HG03064 (cell line): ENCODE measurements around the gene PNMA8A.
"Not testable (repeated sequence)": the region's sequence is repeated elsewhere in the genome, so short reads cannot be mapped to it uniquely, and the experiment has no call there.

Experiments
- ATAC-seq: cut with Tn5 transposase; IDR thresholded peaks from one replicate; pipeline ENCODE4 v1.9.1; 2021; ENCODE audit warnings: low read depth; ENCODE audit not compliant: unreplicated experiment

The PNMA8A gene

GRCh38 chr19:46470376-46470775 lies 987 bp downstream of the PNMA8A start:
- ATAC-seq, result no peak

- ATAC-seq, result no peak
Measured at GRCh38 chr19:46469541-46470185, 1.7 kb downstream of the PNMA8A start.

- ATAC-seq, result no peak
Measured at GRCh38 chr19:46466536-46467196, 4.7 kb downstream of the PNMA8A start.

GRCh38 chr19:46463516-46463915 lies 7.8 kb downstream of the PNMA8A start:
- ATAC-seq, result no peak

GRCh38 chr19:46461537-46461936 lies 9.8 kb downstream of the PNMA8A start:
- ATAC-seq, result no peak

GRCh38 chr19:46460981-46461380 lies 10.4 kb downstream of the PNMA8A start:
- ATAC-seq, result no peak

GRCh38 chr19:46460055-46460454 lies 11.3 kb downstream of the PNMA8A start:
- no peak for ATAC-seq

- no peak for ATAC-seq
Measured at GRCh38 chr19:46456930-46457329, 14.4 kb downstream of the PNMA8A start.

GRCh38 chr19:46454244-46454643 lies 17.1 kb downstream of the PNMA8A start:
- no peak for ATAC-seq

GRCh38 chr19:46453661-46454060 lies 17.7 kb downstream of the PNMA8A start:
- no peak for ATAC-seq

- ATAC-seq, result no peak
Measured at GRCh38 chr19:46452186-46452585, 19.2 kb downstream of the PNMA8A start.

- no peak for ATAC-seq
Measured at GRCh38 chr19:46451352-46451751, 20.0 kb downstream of the PNMA8A start.

GRCh38 chr19:46450737-46451136 lies 20.6 kb downstream of the PNMA8A start:
- ATAC-seq, result no peak

- no peak for ATAC-seq
Measured at GRCh38 chr19:46449228-46449627, 22.1 kb downstream of the PNMA8A start.

- no peak for ATAC-seq
Measured at GRCh38 chr19:46448601-46449000, 22.8 kb downstream of the PNMA8A start.

GRCh38 chr19:46447824-46448223 lies 23.5 kb downstream of the PNMA8A start:
- ATAC-seq, result no peak

- ATAC-seq, result no peak
Measured at GRCh38 chr19:46447006-46447405, 24.4 kb downstream of the PNMA8A start.

GRCh38 chr19:46446021-46446420 lies 25.3 kb downstream of the PNMA8A start:
- no peak for ATAC-seq

- ATAC-seq, result no peak
Measured at GRCh38 chr19:46442808-46443450, 28.4 kb downstream of the PNMA8A start.

GRCh38 chr19:46441866-46442265 lies 29.5 kb downstream of the PNMA8A start:
- ATAC-seq, result no peak

GRCh38 chr19:46435689-46436088 lies 35.7 kb downstream of the PNMA8A start:
- ATAC-seq, result not testable (repeated sequence)

- ATAC-seq, result no peak
Measured at GRCh38 chr19:46435009-46435408, 36.4 kb downstream of the PNMA8A start.
